Stimulated activated effector memory CD8-positive, alpha-beta T cell treated with anti-CD3 and anti-CD28 coated beads, Interleukin-12 subunit alpha, Interleukin-12 subunit beta, amount 100 ng/mL, for 72 hours (primary cell): ENCODE data around the gene DYNLRB1.
"Not testable (repeated sequence)": the region's sequence is repeated elsewhere in the genome, so short reads cannot be mapped to it uniquely, and the experiment has no call there.

ENCODE experiments used
- ATAC-seq: fragments of 150-1000 bp; cut with Tn5 transposase; 2 replicates; pipeline ENCODE4 v1.10.0; 2021
- DNase-seq, 2 donors: peaks; one replicate each; pipeline ENCODE4 v3.0.0; 2021 to 2022; ENCODE audit warnings: low spot score in 2 of 2
- H3K27ac Mint-ChIP-seq: one replicate; pipeline ENCODE4 v1.8.0; 2022; ENCODE audit warnings: mild to moderate bottlenecking, mixed read lengths
- H3K36me3 Mint-ChIP-seq: one replicate; pipeline ENCODE4 v1.8.0; 2022; ENCODE audit warnings: mild to moderate bottlenecking, mixed read lengths
- H3K4me1 Mint-ChIP-seq: one replicate; pipeline ENCODE4 v1.8.0; 2022; ENCODE audit warnings: mixed read lengths
- H3K4me3 Mint-ChIP-seq: one replicate; pipeline ENCODE4 v1.8.0; 2022; ENCODE audit warnings: mild to moderate bottlenecking, mixed read lengths
- H3K9me3 Mint-ChIP-seq: one replicate; pipeline ENCODE4 v1.8.0; 2022; ENCODE audit warnings: mixed read lengths

The DYNLRB1 gene

GRCh38 chr20:34495916-34496315 is 20.3 kb upstream of the DYNLRB1 start:
- no peak overlapping the region for H3K27ac Mint-ChIP-seq
- peaks cover 95% of the 10 kb centered on the region for H3K36me3 Mint-ChIP-seq
- H3K4me1 Mint-ChIP-seq = peaks cover 21% of the 10 kb centered on the region
- ATAC-seq (no peak), DNase-seq (no peak)
- no peak overlapping the region for H3K4me3 Mint-ChIP-seq
- peaks cover 6% of the 10 kb centered on the region for H3K9me3 Mint-ChIP-seq

DNA sequence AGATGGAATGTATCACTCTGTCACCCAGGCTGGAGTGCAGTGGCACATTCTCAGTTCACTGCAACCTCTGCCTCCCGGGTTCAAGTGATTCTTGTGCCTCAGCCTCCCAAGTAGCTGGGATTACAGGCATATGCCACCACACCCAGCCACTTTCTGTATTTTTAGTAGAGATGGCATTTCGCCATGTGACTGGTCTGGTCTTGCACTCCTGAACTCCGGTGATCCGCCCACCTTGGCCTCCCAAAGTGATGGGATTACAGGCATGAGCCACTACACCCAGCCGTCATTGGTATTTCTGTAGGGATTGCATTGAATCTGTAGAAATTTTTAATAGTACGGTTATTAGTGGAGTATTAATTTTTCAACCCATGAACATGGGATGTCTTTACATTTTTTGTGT is 18.6 kb upstream of the DYNLRB1 start:
- not testable (repeated sequence) for H3K4me3 Mint-ChIP-seq, H3K27ac Mint-ChIP-seq, ATAC-seq, H3K9me3 Mint-ChIP-seq, DNase-seq
- Mint-ChIP-seq H3K36me3 (peaks cover 91% of the 10 kb centered on the region), H3K4me1 (peaks cover 21% of the 10 kb centered on the region)

DNA sequence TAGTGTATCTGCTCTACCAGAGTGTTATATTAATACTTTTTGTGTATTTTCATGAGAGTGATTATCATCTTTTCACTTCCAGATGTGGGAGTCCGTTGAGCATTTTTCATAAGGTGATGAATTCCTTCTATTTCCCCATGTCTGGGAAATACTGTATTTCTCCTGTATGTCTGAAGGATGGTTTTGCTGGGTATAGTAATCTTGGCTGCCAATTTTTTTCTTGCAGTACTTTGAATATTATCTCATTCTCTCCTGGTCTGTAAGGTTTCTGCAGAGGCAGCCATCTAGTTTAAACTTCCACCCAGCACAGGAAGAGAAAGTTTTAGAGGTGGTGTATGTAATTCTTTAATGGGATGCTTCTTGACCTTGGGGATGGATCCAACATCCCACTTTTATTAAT is 15.4 kb upstream of the DYNLRB1 start:
- DNase-seq (no peak), ATAC-seq (no peak)
- Mint-ChIP-seq H3K9me3 (peaks cover 6% of the 10 kb centered on the region), H3K4me3 (no peak overlapping the region), H3K27ac (peak overlapping the region; percentile 44), H3K4me1 (peaks cover 11% of the 10 kb centered on the region), H3K36me3 (peaks cover 89% of the 10 kb centered on the region)

DNA sequence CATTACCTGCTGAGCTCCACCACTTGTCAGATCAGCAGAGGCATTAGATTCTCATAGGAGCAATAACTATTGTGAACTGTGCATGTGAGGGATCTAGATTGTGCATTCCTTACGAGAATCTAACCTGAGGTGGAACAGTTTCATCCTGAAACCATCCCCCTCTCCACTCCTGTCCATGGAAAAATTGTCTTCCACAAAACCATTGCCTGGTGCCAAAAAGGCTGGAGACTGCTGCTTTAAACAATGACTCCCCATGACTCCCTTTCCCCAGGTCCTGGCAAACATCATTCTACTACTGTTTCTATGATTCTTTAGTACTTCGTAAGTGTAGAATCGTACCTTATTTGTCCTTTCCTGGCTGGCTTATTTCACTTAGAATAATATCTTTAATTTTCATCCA is 9.7 kb upstream of the DYNLRB1 start:
- no peaks in the 10 kb centered on the region for H3K4me1 Mint-ChIP-seq
- H3K9me3 Mint-ChIP-seq = no peaks in the 10 kb centered on the region
- DNase-seq = no peak
- no peak overlapping the region for H3K27ac Mint-ChIP-seq
- no peak for ATAC-seq
- peaks cover 85% of the 10 kb centered on the region for H3K36me3 Mint-ChIP-seq
- no peak overlapping the region for H3K4me3 Mint-ChIP-seq

GRCh38 chr20:34507702-34508413 is 8.4 kb upstream of the DYNLRB1 start:
- Mint-ChIP-seq H3K4me3 (no peak overlapping the region), H3K4me1 (no peaks in the 10 kb centered on the region), H3K36me3 (peaks cover 80% of the 10 kb centered on the region), H3K9me3 (no peaks in the 10 kb centered on the region), H3K27ac (no peak overlapping the region)
- ATAC-seq (no peak), DNase-seq (no peak)

DNA sequence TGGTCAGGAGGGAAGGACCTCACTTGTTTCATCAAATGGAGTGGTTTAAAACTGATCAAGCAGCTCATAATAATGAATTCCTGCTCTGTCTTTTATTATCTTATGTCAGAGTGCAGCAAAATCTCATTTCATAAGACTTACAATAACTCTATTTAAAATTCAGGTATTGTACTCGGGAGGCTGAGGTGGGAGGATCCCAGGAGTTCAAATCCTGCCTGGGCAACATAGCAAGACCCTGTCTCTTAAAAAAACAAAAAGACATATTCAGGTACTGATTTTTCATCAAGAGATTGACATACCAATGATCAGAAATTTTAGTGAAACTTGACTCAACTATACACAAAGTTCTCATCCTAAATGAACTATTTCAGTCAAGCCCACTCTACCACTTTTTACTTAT is 5.6 kb upstream of the DYNLRB1 start:
- ATAC-seq (no peak), DNase-seq (no peak)
- Mint-ChIP-seq H3K4me1 (peaks cover 21% of the 10 kb centered on the region), H3K4me3 (no peak overlapping the region), H3K36me3 (peaks cover 57% of the 10 kb centered on the region), H3K9me3 (no peaks in the 10 kb centered on the region), H3K27ac (no peak overlapping the region)

- peaks cover 29% of the 10 kb centered on the region for H3K4me1 Mint-ChIP-seq
- H3K36me3 Mint-ChIP-seq = peaks cover 57% of the 10 kb centered on the region
- no peak overlapping the region for H3K4me3 Mint-ChIP-seq
- ATAC-seq (no peak), DNase-seq (no peak)
- peak overlapping the region; percentile 44 for H3K27ac Mint-ChIP-seq
- H3K9me3 Mint-ChIP-seq = no peaks in the 10 kb centered on the region
Measured at GRCh38 chr20:34511891-34512265, 4.3 kb upstream of the DYNLRB1 start.

GRCh38 chr20:34512266-34512954 is 3.8 kb upstream of the DYNLRB1 start:
- Mint-ChIP-seq H3K36me3 (peaks cover 56% of the 10 kb centered on the region), H3K27ac (peak overlapping the region; percentile 44), H3K9me3 (no peaks in the 10 kb centered on the region), H3K4me1 (peaks cover 29% of the 10 kb centered on the region), H3K4me3 (no peak overlapping the region)
- ATAC-seq (no peak), DNase-seq (no peak)

DNA sequence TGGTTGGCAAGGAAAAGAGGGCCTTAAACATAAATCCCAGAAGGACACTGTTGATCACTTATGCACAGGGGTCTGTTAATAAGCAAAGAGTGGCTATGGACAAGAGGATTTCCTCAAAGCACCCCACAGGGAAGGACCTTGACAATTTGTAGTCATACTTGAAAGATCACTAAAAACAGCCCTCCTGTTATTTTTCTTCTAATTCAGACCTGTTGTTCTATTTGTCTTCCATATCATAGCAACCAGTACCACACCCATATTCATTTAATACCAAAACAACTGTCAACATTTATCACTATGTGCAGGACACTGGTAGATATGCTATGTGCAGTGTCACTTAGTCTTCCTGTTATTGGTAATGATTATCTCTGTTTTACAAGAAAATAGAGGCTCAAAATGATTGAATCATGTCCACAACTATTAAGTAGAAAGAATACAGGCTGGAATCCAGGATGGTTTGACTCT is 3.2 kb upstream of the DYNLRB1 start:
- Mint-ChIP-seq H3K36me3 (peaks cover 50% of the 10 kb centered on the region), H3K27ac (peak overlapping the region; percentile 44), H3K9me3 (no peaks in the 10 kb centered on the region), H3K4me1 (peaks cover 33% of the 10 kb centered on the region), H3K4me3 (no peak overlapping the region)
- ATAC-seq (no peak), DNase-seq (no peak)

DNA sequence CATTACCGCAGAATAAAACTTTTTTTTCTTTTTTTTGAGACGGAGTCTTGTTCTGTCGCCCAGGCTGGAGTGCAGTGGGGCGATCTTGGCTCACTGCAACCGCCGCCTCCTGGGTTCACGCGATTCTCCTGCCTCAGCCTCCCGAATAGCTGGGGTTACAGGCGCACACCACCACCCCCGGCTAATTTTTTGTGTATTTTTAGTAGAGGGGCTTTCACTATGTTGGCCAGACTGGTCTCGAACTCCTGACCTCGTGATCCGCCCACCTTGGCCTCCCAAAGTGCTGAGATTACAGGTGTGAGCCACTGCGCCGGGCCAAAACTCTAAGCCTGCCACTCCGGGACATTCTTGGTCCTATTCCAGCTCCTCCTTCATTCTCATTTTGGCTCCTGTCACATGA is 2.2 kb upstream of the DYNLRB1 start:
- not testable (repeated sequence) for DNase-seq, H3K4me3 Mint-ChIP-seq, H3K9me3 Mint-ChIP-seq, ATAC-seq, H3K27ac Mint-ChIP-seq
- H3K4me1 Mint-ChIP-seq = peaks cover 40% of the 10 kb centered on the region
- peaks cover 49% of the 10 kb centered on the region for H3K36me3 Mint-ChIP-seq

DNA sequence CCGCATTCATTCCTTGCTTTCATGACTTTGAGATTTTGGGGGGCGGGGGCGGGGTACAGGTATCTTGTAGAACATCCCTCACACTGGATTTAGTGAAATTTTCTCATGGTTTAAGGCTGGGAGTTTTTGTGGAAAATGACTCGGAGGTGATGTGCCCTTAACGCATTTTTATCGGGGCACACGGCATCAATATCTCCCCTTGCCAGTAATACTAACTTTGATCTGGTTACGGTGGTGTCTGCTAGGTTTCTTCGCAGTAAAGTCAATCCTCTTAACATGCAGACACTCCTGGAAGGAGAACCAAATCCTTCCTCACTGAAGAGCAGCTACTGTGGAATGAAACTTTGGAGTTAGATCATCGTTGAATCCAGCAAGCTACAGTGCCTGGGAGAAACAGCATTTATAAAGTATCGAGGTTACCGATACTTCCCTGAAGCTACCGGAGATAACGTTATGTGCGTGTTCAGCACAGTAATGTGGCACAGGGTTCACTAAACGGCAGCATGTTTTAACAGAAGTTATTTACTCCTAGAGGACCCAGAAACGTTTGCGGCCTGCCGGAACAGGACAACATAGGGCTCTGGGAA is 1.2 kb upstream of the DYNLRB1 start:
- ATAC-seq (peak; percentile 9), DNase-seq (no peak)
- Mint-ChIP-seq H3K9me3 (no peaks in the 10 kb centered on the region), H3K27ac (peak overlapping the region; percentile 98), H3K4me3 (peak overlapping the region; percentile 97), H3K36me3 (peaks cover 54% of the 10 kb centered on the region), H3K4me1 (peaks cover 40% of the 10 kb centered on the region)

DNA sequence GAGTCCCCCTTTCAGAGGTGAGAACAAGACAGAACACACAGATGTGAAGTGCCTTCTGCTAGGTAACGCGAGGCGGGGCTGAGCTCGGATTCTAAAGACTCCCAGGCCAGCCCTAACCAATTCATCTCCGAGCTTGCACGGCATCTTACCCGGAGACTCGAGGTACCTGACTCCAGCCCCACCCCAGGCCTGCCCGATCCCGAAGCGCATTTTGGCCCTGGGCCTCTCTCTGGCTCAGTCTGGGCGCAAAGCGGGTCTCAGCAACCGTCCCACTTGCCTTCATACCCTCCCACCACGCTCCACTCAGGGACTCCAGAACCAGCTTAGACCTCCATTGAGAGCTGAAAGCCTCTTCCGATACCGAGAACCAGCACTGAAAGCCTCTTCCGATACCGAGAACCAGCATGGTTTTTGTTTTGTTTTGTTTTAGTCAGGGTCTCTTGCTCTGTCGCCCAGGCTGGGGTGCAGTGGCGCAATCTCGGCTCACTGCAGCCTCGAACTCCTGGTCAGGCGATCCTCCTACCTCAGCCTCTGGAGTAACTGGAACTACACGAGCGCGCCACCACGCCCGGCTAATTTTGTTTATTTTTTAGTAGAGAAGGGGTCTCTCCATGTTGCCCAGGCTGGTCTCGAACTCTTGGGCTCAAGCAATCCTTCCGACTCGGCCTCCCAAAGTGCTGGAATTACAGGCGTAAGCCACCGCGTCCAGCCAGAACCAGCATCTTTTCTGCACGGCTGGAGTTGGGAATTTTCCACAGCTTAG is 557 bp upstream of the DYNLRB1 start:
- Mint-ChIP-seq H3K4me3 (peak overlapping the region; percentile 97), H3K36me3 (peaks cover 54% of the 10 kb centered on the region), H3K4me1 (peaks cover 40% of the 10 kb centered on the region), H3K27ac (peak overlapping the region; percentile 98), H3K9me3 (no peaks in the 10 kb centered on the region)
- peak; percentile 50 to 82 for DNase-seq
- ATAC-seq = peak; percentile 76

DNA sequence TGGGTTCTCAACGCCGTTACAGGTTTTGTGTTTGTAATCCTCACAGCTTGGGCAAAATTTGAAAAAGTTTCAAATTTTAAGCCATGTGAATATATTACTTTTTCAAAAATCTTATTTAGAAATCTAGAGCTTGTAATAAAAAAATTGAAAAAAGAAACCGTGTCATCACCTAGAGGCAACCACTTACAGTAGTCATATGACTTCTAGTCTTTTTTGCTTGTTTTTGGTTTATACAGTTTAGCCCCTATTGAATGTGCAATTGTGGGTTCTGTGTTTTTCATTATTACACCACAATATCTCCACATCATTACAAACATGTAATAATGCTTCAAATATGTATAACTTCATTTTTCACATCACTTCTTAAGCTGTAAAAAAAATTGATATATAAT is 888 bp downstream of the DYNLRB1 start:
- ATAC-seq = peak; percentile 51
- no peak for DNase-seq
- Mint-ChIP-seq H3K27ac (peak overlapping the region; percentile 98), H3K9me3 (no peaks in the 10 kb centered on the region), H3K4me1 (peaks cover 48% of the 10 kb centered on the region), H3K36me3 (peaks cover 56% of the 10 kb centered on the region), H3K4me3 (peak overlapping the region; percentile 97)

DNA sequence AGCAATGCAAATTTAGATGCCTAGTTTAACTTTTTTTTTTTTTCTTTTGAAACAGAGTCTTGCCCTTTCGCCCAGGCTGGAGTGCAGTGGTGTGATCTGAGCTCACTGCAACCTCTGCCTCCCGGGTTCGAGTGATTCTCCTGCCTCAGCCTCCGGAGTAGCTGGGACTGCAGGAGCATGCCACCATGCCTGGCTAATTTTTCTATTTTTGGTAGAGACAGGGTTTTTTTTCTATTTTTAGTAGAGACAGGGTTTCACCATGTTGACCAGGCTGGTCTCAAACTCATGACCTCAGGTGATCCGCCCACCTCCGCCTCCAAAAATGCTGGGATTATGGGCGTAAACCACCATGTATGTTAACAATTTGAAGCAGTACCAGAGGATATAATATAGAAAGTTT is 2.6 kb downstream of the DYNLRB1 start:
- Mint-ChIP-seq H3K4me3 (peak overlapping the region; percentile 97), H3K36me3 (peaks cover 72% of the 10 kb centered on the region), H3K4me1 (peaks cover 61% of the 10 kb centered on the region)
- H3K9me3 Mint-ChIP-seq, ATAC-seq, H3K27ac Mint-ChIP-seq: not testable (repeated sequence)
- DNase-seq = peak in 1 of 2 donors; percentile 43

GRCh38 chr20:34519841-34520240 is 3.6 kb downstream of the DYNLRB1 start:
- Mint-ChIP-seq H3K36me3 (peaks cover 80% of the 10 kb centered on the region), H3K4me1 (peaks cover 51% of the 10 kb centered on the region)
- not testable (repeated sequence) for H3K4me3 Mint-ChIP-seq, ATAC-seq, H3K27ac Mint-ChIP-seq, H3K9me3 Mint-ChIP-seq, DNase-seq
